Activated naive CD8-positive, alpha-beta T cell treated with anti-CD3 and anti-CD28 coated beads, Interleukin-2, amount 50 U/mL, for 16 hours (primary cell): ENCODE results near the gene ADGRG6.

Experiments
- DNase-seq: peaks from one replicate; pipeline ENCODE4 v3.0.0-alpha.2; 2020; ENCODE audit warnings: low read depth, low spot score

ADGRG6 gene

GRCh38 chr6:142291512-142291911, 10.3 kb upstream of the ADGRG6 start:
- no peak for DNase-seq

- DNase-seq = no peak
Measured at GRCh38 chr6:142292166-142292924, 9.5 kb upstream of the ADGRG6 start.

- no peak for DNase-seq
Measured at GRCh38 chr6:142293121-142293520, 8.7 kb upstream of the ADGRG6 start.

GRCh38 chr6:142294679-142295078, 7.1 kb upstream of the ADGRG6 start:
- no peak for DNase-seq

- no peak for DNase-seq
Measured at GRCh38 chr6:142296975-142297604, 4.7 kb upstream of the ADGRG6 start.

- no peak for DNase-seq
Measured at GRCh38 chr6:142297605-142297995, 4.2 kb upstream of the ADGRG6 start.

- DNase-seq = no peak
Measured at GRCh38 chr6:142297996-142298753, 3.6 kb upstream of the ADGRG6 start.

GRCh38 chr6:142300302-142300701, 1.5 kb upstream of the ADGRG6 start:
- no peak for DNase-seq

- no peak for DNase-seq
Measured at GRCh38 chr6:142300758-142301650, 803 bp upstream of the ADGRG6 start.

GRCh38 chr6:142302421-142303175, 791 bp downstream of the ADGRG6 start:
- DNase-seq = no peak

- no peak for DNase-seq
Measured at GRCh38 chr6:142303176-142303533, 1.3 kb downstream of the ADGRG6 start.

- no peak for DNase-seq
Measured at GRCh38 chr6:142304241-142304640, 2.4 kb downstream of the ADGRG6 start.

GRCh38 chr6:142306736-142307135, 4.9 kb downstream of the ADGRG6 start:
- DNase-seq = no peak

GRCh38 chr6:142307963-142308748, 6.3 kb downstream of the ADGRG6 start:
- DNase-seq = no peak

- DNase-seq = no peak
Measured at GRCh38 chr6:142309426-142309825, 7.6 kb downstream of the ADGRG6 start.

GRCh38 chr6:142313284-142313683, 11.5 kb downstream of the ADGRG6 start:
- no peak for DNase-seq

- DNase-seq = no peak
Measured at GRCh38 chr6:142316791-142317368, 15.1 kb downstream of the ADGRG6 start.

- DNase-seq = no peak
Measured at GRCh38 chr6:142318714-142319113, 16.9 kb downstream of the ADGRG6 start.

- no peak for DNase-seq
Measured at GRCh38 chr6:142320366-142320765, 18.6 kb downstream of the ADGRG6 start.

GRCh38 chr6:142321451-142321850, 19.6 kb downstream of the ADGRG6 start:
- DNase-seq = no peak
